HAP-1 (cell line): ENCODE results near the gene FAM111A.
"Not testable (repeated sequence)": the region's sequence is repeated elsewhere in the genome, so short reads cannot be mapped to it uniquely, and the experiment has no call there.

Experiments
- DNase-seq, 2 experiments: peaks; one replicate each; pipeline ENCODE4 v3.0.0-alpha.2; 2016 to 2020; ENCODE audit warnings: low spot score in 2 of 2
- H3K27me3 ChIP-seq: fragments of 250-450 bp; sonication (Bioruptor Pico); 2 replicates; pipeline ENCODE4 v1.5.1; 2020; ENCODE audit warnings: low read depth, mild to moderate bottlenecking, moderate library complexity
- H3K36me3 ChIP-seq: fragments of 250-450 bp; sonication (Bioruptor Pico); replicated peaks from 2 replicates; pipeline ENCODE4 v1.5.1; 2020; ENCODE audit warnings: mild to moderate bottlenecking
- H3K4me1 ChIP-seq: fragments of 250-450 bp; sonication (Bioruptor Pico); 2 replicates; pipeline ENCODE4 v1.5.1; 2020; ENCODE audit warnings: mild to moderate bottlenecking
- H3K4me3 ChIP-seq: fragments of 250-450 bp; sonication (Bioruptor Pico); 2 replicates; pipeline ENCODE4 v1.5.1; 2020; ENCODE audit warnings: mild to moderate bottlenecking, moderate library complexity
- H3K9me3 ChIP-seq: fragments of 250-450 bp; sonication (Bioruptor Pico); 2 replicates; pipeline ENCODE4 v1.5.1; 2020; ENCODE audit warnings: mild to moderate bottlenecking, moderate library complexity
- in situ Hi-C: fragments of 300-500 bp; cut with MboI; formaldehyde crosslinking; loops from 3 replicates; pipeline ENCODE4 v1.14.3; 2020; ENCODE audit warnings: low sequenced_read_pairs, inconsistent platforms, mixed read lengths

Gene FAM111A

GRCh38 chr11:59117774-59118173 is 24.9 kb upstream of the FAM111A start:
- Histone ChIP-seq H3K4me1 (no peaks in the 10 kb centered on the region), H3K9me3 (0 out of 2 replicates have a peak, but pooled peaks cover 5% of the 10 kb centered on the region), H3K27me3 (no peaks in the 10 kb centered on the region), H3K36me3 (peaks cover 21% of the 10 kb centered on the region), H3K4me3 (no peak overlapping the region)
- in situ Hi-C loops = no loop called here
- no peak for DNase-seq

DNA sequence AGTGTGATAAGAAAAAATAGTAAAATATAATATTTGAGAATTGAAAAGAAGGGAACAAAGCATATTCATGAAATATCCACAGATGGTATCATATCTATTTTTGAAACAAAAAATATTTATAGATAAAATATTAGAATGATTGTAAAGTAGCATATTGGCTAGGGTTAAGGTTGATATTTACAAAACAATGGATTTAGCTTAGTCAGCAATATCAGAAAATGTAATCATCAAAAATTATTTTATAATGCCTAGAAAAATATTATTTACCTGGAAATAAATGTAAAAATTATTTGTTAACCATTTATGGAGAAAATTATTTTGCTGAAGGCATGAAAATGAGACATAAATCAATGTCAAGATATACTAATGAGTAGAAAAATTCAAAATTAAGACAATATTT is 22.8 kb upstream of the FAM111A start:
- Histone ChIP-seq H3K27me3 (no peaks in the 10 kb centered on the region), H3K4me3 (no peak overlapping the region), H3K4me1 (no peaks in the 10 kb centered on the region), H3K9me3 (0 out of 2 replicates have a peak, but pooled peaks cover 5% of the 10 kb centered on the region), H3K36me3 (peaks cover 19% of the 10 kb centered on the region)
- in situ Hi-C loops = no loop called here
- DNase-seq = no peak

GRCh38 chr11:59135648-59136461 is 6.8 kb upstream of the FAM111A start:
- in situ Hi-C loops = no loop called here
- Histone ChIP-seq H3K27me3 (no peaks in the 10 kb centered on the region), H3K9me3 (no peaks in the 10 kb centered on the region), H3K4me3 (no peak overlapping the region), H3K4me1 (no peaks in the 10 kb centered on the region), H3K36me3 (no peaks in the 10 kb centered on the region)
- peak; percentile 65 to 91 for DNase-seq

- DNase-seq, H3K9me3 ChIP-seq, H3K27me3 ChIP-seq, H3K36me3 ChIP-seq, H3K4me3 ChIP-seq, H3K4me1 ChIP-seq, in situ Hi-C loops: not testable (repeated sequence)
Observed at GRCh38 chr11:59136551-59136950, 6.1 kb upstream of the FAM111A start.

DNA sequence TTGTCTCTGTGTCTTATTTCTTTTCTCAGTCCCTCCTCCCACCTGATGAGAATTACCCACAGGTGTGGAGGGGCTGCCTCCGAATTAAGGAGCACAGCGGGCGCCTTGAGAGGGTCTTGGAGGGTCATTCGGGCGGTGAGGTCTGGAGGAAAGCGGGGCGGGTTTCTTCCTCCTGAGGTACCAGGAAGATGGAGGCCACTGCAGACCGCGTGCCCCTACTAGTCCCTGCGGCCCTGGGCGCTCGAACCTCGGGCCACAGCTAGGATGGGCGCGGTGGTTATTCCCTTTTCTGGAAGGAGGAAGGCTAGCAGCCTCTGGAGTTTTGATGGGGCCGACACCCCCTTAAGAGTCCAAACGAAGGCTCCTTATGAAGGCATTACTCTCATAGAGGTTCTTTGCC is 5.5 kb upstream of the FAM111A start:
- Histone ChIP-seq H3K36me3 (no peaks in the 10 kb centered on the region), H3K9me3 (no peaks in the 10 kb centered on the region), H3K4me3 (no peak overlapping the region), H3K4me1 (peaks cover 10% of the 10 kb centered on the region), H3K27me3 (no peaks in the 10 kb centered on the region)
- no peak for DNase-seq
- in situ Hi-C loops = no loop called here

GRCh38 chr11:59138643-59139042 is 4.0 kb upstream of the FAM111A start:
- Histone ChIP-seq H3K27me3 (no peaks in the 10 kb centered on the region), H3K36me3 (no peaks in the 10 kb centered on the region), H3K9me3 (no peaks in the 10 kb centered on the region), H3K4me1 (peaks cover 14% of the 10 kb centered on the region), H3K4me3 (no peak overlapping the region)
- no peak for DNase-seq
- in situ Hi-C loops = no loop called here

- Histone ChIP-seq H3K9me3 (no peaks in the 10 kb centered on the region), H3K4me1 (peaks cover 22% of the 10 kb centered on the region), H3K27me3 (no peaks in the 10 kb centered on the region), H3K4me3 (no peak overlapping the region), H3K36me3 (no peaks in the 10 kb centered on the region)
- in situ Hi-C loops = no loop called here
- DNase-seq = no peak
Observed at GRCh38 chr11:59141191-59141590, 1.5 kb upstream of the FAM111A start.

- Histone ChIP-seq H3K4me3 (peak overlapping the region; percentile 51), H3K27me3 (no peaks in the 10 kb centered on the region), H3K4me1 (peaks cover 22% of the 10 kb centered on the region), H3K36me3 (no peaks in the 10 kb centered on the region), H3K9me3 (no peaks in the 10 kb centered on the region)
- in situ Hi-C loops = no loop called here
- no peak for DNase-seq
Observed at GRCh38 chr11:59141673-59142460, 789 bp upstream of the FAM111A start.

DNA sequence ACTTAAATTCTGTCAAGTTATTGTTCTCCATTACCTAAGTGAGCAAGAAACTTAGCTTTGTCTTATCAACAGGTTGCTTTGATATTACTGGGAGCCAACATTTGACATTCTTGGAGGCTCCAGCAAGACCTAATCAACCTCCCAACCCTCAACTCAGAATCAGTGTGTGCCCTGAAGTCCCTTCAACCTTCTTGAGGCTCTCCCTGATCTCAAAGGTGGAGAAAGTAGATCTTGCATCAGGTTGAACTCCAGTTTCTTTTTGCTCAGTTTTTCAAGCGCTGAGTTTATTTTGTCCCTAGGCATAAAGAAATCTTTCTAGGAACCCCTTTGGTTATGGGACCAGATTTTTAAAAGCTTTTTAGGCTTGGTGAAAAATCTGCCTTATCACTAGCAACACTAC is 1.4 kb downstream of the FAM111A start:
- no peak overlapping the region for H3K4me3 ChIP-seq
- DNase-seq = no peak
- H3K27me3 ChIP-seq = no peaks in the 10 kb centered on the region
- peaks cover 6% of the 10 kb centered on the region; the same call in 1 of the 2 replicates for H3K36me3 ChIP-seq
- H3K4me1 ChIP-seq = peaks cover 22% of the 10 kb centered on the region
- no peaks in the 10 kb centered on the region for H3K9me3 ChIP-seq
- in situ Hi-C loops = no loop called here

- Histone ChIP-seq H3K36me3 (peaks cover 6% of the 10 kb centered on the region), H3K27me3 (no peaks in the 10 kb centered on the region), H3K4me1 (peaks cover 22% of the 10 kb centered on the region), H3K4me3 (peak overlapping the region; percentile 24), H3K9me3 (no peaks in the 10 kb centered on the region)
- in situ Hi-C loops = no loop called here
- DNase-seq = peak; percentile 75 to 80
Observed at GRCh38 chr11:59144579-59145345, 2.1 kb downstream of the FAM111A start.

- peaks cover 6% of the 10 kb centered on the region for H3K36me3 ChIP-seq
- peaks cover 22% of the 10 kb centered on the region for H3K4me1 ChIP-seq
- in situ Hi-C loops = no loop called here
- no peaks in the 10 kb centered on the region for H3K9me3 ChIP-seq
- H3K4me3 ChIP-seq = peak overlapping the region; percentile 24
- H3K27me3 ChIP-seq = no peaks in the 10 kb centered on the region
- no peak for DNase-seq
Observed at GRCh38 chr11:59145534-59145933, 2.9 kb downstream of the FAM111A start.

GRCh38 chr11:59151761-59152160 is 9.1 kb downstream of the FAM111A start:
- Histone ChIP-seq H3K4me3 (no peak overlapping the region), H3K27me3 (no peaks in the 10 kb centered on the region), H3K4me1 (no peaks in the 10 kb centered on the region), H3K9me3 (no peaks in the 10 kb centered on the region), H3K36me3 (peaks cover 6% of the 10 kb centered on the region)
- in situ Hi-C loops = no loop called here
- DNase-seq = no peak

DNA sequence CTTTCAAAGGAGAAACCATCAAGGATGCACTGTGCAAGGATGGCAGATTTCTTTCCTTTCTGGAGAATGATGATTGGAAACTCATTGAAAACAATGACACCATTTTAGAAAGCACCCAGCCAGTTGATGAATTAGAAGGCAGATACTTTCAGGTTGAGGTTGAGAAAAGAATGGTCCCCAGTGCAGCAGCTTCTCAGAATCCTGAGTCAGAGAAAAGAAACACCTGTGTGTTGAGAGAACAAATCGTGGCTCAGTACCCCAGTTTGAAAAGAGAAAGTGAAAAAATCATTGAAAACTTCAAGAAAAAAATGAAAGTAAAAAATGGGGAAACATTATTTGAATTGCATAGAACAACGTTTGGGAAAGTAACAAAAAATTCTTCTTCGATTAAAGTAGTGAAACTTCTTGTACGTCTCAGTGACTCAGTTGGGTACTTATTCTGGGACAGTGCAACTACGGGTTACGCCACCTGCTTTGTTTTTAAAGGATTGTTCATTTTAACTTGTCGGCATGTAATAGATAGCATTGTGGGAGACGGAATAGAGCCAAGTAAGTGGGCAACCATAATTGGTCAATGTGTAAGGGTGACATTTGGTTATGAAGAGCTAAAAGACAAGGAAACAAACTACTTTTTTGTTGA is 9.8 kb downstream of the FAM111A start:
- in situ Hi-C loops = no loop called here
- no peak for DNase-seq
- H3K27me3 ChIP-seq = no peaks in the 10 kb centered on the region
- no peaks in the 10 kb centered on the region for H3K9me3 ChIP-seq
- H3K36me3 ChIP-seq = peaks cover 6% of the 10 kb centered on the region
- H3K4me3 ChIP-seq = no peak overlapping the region
- no peaks in the 10 kb centered on the region for H3K4me1 ChIP-seq
